ENCODE data around the gene YPEL2.

The YPEL2 gene

DNA sequence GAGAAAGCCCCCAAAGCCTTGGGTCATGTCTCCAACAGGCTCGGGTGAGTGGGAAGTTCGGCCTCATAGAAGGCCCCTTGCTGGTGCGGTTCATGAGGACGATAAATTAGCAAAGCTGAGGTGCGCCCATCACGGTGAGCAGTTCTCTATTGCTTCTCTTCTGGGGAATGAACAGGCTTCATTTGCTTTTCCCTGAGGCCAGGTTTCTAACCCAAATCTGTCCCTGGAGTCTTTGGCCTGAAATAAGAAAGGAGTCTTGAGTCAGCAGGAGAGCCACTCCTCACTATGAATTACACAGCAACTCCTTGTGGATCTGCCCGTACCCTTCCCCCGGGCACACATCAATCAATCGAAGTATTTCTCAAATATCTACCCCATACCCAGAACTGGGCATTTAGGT, 94.6 kb downstream of the YPEL2 start:
- in situ Hi-C loops (cut with MboI; ENCODE audit: low sequenced_read_pairs), result no loop called here

GRCh38 chr17:59427425-59427921, 96.0 kb downstream of the YPEL2 start:
- in situ Hi-C loops (cut with MboI; ENCODE audit: low sequenced_read_pairs), result no loop called here

GRCh38 chr17:59427996-59428395, 96.5 kb downstream of the YPEL2 start:
- in situ Hi-C loops (cut with MboI; ENCODE audit: low sequenced_read_pairs), result no loop called here

DNA sequence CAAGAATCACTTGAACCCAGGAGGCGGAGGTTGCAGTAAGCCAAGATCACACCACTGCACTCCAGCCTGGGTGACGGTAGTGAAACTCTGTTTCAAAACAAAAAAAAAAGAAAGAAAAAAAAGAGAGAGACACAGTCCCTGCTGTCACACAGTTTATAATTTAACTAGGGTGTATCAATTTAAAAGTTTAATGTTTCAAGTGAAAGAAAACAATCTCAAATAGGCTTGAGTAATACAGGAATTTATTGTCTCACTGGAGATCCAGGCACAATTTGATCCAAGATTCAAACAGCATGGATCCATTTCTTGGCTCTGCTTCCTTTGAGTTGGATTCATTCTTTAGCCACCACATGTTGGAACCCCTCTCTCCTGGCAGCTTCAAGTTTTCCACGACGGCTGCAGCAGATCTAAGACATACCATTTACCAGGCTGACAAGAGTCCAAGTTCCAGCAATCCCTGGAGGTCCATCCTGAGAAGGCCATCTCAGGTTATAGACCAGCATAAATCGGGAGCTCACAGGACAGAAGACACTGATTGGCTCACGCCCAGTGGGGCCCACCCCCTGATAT, 97.5 kb downstream of the YPEL2 start:
- in situ Hi-C loops (cut with MboI; ENCODE audit: low sequenced_read_pairs), result no loop called here

DNA sequence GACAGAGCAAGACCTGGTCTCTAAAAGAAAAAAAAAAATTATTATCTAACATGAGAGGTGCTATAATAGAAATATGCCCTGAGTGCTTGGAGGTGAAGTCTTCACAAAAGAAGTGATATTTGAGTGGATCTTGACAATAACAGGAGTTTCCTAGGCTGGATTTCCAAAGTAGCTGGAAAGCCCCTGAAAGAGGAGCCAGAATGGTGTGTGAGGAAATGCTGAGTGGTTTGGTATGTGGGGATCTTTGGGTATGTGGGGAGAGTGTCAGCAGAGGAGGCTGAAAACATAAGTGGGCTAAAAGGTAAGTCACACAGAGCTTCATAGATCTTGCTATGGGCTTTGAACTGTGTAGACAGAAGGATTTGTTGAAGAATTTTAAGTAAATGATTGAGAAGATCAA, 100.1 kb downstream of the YPEL2 start:
- in situ Hi-C loops (cut with MboI; ENCODE audit: low sequenced_read_pairs), result no loop called here

GRCh38 chr17:59432657-59433056, 101.2 kb downstream of the YPEL2 start:
- in situ Hi-C loops (cut with MboI; ENCODE audit: low sequenced_read_pairs), result no loop called here

DNA sequence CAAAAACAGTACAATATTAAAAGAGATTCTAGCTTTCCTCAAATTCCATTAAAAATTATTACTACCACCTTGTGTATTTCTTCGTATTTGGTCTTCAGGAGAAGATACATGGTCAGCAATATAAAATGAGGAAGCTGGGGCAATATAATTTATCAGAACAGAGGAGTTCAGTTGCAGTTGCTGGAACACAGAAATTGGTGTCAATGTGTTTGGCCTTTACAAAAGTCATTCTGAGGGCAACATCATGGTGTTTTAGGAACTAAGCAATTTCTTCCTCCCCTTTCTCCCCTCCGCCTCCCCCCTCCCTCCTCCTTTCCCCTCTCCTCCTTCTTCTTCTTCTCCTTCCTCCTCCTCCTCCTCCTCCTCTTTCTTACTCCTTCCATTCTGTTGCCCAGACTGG, 102.1 kb downstream of the YPEL2 start:
- in situ Hi-C loops (cut with MboI; ENCODE audit: low sequenced_read_pairs), result no loop called here

- in situ Hi-C loops (cut with MboI; ENCODE audit: low sequenced_read_pairs), result no loop called here
Measured at GRCh38 chr17:59434429-59434828, 103.0 kb downstream of the YPEL2 start.

DNA sequence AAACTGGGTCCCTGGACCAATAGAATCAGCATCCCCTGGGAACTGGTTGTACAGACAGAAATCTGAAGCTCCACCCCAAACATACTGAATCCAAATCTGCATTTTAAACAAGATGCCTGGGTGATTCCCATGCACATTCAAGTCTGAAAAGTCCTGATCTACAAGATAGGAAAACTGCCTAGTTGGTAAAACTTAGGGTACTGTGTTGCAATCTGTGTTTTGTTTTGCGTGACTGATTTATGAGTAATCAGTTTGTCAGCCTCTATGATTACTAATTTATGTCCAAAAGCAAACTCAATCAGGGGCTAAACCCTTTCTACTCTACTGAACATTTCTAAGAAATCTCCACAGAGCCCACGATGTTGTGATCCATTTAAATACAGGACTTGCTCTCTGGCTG, 103.8 kb downstream of the YPEL2 start:
- in situ Hi-C loops (cut with MboI; ENCODE audit: low sequenced_read_pairs), result loop anchor here (5.0 kb wide), 1 partner anchor 108 kb away; no protein-coding TSS in a partner anchor

- in situ Hi-C loops (cut with MboI; ENCODE audit: low sequenced_read_pairs), result loop anchor here (5.0 kb wide), 1 partner anchor 110 kb away; no protein-coding TSS in a partner anchor
Measured at GRCh38 chr17:59436900-59437299, 105.4 kb downstream of the YPEL2 start.

DNA sequence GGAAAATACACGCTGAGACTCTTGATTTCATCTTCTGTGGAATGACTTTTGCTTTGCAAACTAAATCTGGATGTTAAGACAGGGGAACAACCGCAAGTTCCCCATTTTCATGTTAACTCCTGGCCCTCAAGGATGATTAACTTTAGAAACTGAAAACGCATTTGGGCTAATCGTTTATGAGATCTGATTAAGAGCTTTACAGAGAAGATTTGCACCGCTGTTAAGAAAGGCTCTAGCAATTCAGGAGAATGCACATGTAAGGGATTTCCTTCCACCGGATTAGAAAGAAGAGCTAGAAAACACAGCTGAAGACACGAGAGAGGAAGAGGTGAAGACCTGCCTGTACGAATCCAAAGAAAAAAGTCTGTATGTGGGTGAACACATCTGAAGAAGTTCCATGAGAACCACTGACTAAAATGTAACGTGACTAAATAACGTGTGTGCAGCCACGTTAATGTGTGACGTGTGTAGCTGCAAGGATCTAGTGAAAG, 106.4 kb downstream of the YPEL2 start:
- in situ Hi-C loops (cut with MboI; ENCODE audit: low sequenced_read_pairs), result loop anchor here (5.0 kb wide), 1 partner anchor 111 kb away; no protein-coding TSS in a partner anchor

- in situ Hi-C loops (cut with MboI; ENCODE audit: low sequenced_read_pairs), result loop anchor here (5.0 kb wide), 1 partner anchor 112 kb away; no protein-coding TSS in a partner anchor
Measured at GRCh38 chr17:59439262-59439661, 107.8 kb downstream of the YPEL2 start.

DNA sequence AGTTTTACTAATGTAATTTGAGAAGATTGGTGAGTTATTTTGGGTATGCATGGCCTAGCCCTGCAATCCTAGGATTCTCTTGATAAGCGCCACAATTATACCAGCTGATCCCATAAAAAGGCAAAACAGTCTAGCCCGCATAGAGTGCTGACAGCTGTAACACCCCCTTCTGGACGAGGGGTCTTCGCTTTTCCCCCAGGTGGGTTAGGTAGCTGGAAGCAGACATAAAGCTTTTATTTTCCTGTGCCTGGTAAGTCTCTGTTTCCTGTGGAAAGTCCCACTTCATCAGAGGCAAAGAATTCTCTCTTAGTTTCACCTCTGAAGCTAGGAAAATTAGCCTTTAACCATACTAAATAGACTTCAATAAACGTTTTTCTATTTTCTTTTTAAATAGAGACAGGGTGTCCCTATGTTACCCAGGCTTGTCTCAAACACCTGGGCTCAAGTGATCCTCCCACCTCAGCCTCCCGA, 108.3 kb downstream of the YPEL2 start:
- in situ Hi-C loops (cut with MboI; ENCODE audit: low sequenced_read_pairs), result loop anchor here (5.0 kb wide), 1 partner anchor 112 kb away; no protein-coding TSS in a partner anchor

DNA sequence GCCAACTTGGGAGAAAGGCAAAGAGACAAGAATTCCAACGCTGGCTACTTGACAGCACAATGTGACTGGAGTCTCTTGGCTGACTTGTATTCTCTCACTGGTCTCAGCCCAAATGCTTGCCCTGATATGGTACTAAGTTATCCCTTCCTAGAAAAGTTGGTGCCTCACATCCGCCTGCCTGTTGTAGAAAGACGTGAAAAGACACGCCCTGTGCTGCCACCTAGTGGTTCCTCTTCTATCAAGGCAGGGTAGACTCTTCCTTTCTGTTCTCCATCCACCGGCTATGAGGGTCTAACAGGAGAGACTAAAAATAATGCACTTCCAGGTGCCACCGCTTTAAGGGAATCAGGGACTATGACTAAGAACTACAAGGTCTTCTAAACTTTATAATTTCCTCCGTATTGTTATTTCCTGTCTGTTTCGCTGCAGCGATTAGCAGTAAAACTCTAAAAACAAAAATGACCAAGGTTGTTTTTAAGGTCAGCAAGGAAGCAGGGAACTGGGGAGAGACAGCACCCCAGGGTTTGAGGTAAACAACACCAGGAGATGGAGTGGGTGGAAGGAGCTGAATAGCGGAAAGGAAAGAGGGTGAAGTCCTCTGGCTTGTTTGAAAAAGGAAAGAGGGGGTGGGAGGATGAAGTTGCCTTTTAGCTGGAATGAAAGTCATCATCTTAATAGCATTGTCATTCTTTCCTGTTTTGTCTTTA, 109.5 kb downstream of the YPEL2 start:
- in situ Hi-C loops (cut with MboI; ENCODE audit: low sequenced_read_pairs), result no loop called here

DNA sequence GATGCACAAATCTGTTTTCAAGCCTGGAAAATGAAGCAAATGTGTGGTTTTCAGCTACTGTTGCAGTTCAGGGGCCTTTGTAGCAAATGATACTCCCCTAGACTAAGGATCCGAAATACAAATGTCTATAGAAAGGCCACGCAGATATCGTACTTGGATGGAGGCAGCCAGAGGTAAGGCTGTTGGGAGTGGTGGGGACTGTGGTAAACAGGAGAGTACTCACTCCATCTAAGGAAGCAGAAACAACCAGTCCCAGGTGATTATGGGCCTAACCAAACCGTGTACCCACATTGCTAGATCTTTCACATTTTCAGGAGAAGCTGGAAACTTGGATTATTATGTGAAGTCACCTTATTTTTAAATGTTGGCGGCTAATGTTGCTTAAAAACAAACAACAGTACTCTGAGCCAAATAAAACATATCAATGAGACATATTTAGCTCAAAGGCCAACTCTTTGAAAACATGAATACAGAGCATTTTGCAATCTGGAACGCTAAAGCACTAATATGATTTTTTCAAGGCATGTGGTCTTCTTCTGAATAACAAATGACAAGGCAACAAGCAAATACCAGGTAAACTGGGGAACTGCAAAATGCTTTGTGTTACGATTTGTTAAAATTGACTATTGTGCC, 110.1 kb downstream of the YPEL2 start:
- in situ Hi-C loops (cut with MboI; ENCODE audit: low sequenced_read_pairs), result no loop called here

- in situ Hi-C loops (cut with MboI; ENCODE audit: low sequenced_read_pairs), result no loop called here
Measured at GRCh38 chr17:59443106-59443505, 111.7 kb downstream of the YPEL2 start.

All from HL-60/S4 (cell line).